Fibroblast of skin of left biceps (primary cell): ENCODE measurements around the gene ICAM2.
"Not testable (repeated sequence)": the region's sequence is repeated elsewhere in the genome, so short reads cannot be mapped to it uniquely, and the experiment has no call there.

Experiments used
- DNase-seq, 2 experiments: peaks; one replicate each; pipeline ENCODE4 v3.0.0-alpha.2; 2013; ENCODE audit warnings: low read depth in 2 of 2

Gene ICAM2

DNA sequence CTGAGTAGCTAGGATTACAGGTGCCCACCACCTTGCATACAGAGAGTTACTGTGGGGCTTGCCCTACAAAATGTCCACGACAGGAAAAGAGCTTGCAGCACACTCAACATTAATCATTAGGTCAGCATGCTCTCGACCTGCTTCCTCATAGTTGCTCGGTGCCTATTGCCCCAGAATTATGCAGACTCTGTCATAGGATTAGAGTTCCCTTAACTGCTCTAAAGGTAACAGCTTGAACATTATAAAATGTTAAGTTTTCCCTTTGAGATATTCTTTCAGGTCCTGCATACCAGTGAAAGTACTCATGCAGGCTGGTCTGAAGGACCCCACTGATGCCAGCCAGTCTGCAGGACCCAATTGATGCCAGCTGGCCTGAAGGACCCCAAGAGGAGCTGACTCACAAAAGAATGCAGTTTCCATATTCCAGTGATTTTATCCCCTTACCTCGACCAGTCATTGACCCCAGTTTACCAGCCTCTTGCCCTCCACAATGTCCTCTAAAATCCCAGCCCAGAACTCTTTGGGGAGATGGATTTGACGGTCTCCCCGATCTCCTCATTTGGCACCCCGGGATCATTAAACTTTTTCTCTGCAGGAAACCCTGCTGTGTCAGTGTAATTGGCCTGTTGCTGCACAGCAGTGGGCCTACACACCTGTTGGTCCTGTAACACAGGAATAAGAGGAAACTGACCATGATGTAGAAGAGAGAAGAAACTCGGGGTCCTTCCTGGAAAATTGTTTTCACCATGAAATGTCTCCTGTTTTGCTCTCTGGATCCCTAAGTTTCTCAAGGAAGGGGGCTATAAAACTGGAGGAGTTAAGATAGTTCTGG, 10.6 kb downstream of the ICAM2 start:
- no peak for DNase-seq

- no peak for DNase-seq
Measured at GRCh38 chr17:64008830-64009229, 11.6 kb downstream of the ICAM2 start.

DNA sequence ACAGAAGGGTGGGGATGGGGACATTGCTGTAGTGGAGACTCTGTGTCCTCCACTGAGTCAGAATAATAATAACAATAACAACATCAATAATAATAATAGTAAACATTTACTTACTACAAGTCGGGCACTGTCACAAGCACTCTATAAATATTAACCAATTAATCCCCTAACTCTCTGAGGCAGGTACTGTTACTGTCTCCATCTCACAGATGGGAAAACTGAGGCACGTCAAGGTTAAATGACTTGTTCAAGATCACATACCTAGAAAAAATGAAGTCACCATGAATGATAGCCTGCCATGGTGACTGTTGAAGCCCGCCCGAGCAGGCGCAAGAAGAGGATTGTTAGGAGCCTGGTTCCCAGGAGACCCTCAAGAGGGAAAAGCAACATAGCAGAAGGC, 12.1 kb downstream of the ICAM2 start:
- DNase-seq, result no peak

DNA sequence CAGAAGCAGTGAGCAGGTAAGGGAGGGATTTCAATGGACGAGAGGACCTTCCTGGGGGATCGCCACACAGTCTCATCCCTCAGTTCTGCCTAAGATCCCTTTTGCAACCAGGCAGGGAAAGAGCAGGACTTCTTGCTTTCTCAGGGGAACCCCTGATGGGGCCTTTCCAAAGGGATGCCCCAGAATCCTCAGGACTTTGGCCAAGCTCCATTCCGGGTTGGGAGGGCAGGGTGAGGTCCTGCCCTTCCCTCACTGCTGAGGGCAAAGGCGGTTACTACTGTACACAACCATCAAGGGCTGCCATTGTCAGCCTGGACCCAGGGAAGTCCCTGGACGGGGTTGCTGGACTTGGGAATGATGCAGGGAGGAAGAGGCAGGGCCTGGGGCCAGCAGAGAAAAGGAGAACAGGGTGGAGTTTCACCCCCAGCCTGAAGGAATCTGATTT, 12.6 kb downstream of the ICAM2 start:
- DNase-seq, result no peak

DNA sequence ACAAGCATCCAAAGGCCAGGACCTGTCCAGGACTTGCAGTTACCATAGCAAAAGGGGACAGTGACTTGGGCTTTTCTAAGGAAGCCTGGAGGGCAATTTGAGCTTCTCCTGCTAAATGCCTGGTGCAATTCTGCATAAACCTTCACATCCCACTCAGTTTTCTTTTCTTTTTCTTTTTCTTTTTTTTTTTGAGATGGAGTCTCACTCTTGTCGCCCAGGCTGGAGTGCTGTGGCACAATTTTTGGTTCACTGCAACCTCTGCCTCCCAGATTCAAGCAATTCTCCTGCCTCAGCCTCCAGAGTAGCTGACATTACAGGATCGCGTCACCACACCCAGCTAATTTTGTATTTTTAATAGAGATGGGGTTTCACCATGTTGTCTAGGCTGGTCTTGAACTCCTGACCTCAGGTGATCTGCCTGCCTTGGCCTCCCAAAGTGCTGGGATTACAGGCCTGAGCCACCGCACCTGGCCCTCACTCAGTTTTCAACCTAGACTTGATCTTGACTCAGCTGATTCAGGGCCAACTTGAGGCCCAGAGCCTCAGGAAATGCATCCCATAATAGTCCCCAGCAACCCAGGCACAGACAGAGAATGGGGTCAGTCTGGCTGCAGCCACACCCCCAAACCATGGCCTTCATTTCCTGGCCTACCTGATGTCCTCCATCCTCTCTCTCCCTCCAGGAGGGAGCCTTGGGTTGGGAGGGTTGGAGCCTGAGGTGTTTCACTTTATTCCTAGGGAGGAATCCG, 13.2 kb downstream of the ICAM2 start:
- not testable (repeated sequence) for DNase-seq

- no peak for DNase-seq
Measured at GRCh38 chr17:64006361-64007088, 13.9 kb downstream of the ICAM2 start.

DNA sequence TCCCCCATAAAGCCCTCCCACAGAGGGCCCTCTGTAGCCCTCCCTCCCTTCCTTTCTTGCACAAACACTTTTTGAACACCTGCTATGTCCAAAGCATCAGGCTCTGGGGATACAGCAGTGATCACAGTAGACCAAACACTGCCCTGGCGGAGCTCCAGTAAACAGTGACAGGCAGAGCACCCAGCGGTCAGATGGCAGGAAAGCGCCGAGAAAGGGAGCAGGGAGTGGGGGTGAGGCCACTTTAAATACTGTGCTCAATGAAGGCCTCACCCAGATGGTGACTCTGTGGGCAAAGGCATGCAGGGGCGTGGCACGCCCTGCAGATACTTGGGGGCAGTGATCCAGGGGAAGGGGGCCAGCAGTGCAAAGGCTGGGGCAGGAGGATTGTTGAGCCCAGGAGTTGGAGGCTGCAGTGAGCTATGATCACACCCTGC, 14.7 kb downstream of the ICAM2 start:
- no peak for DNase-seq

- DNase-seq, result no peak
Measured at GRCh38 chr17:64004903-64005733, 15.3 kb downstream of the ICAM2 start.

- no peak for DNase-seq
Measured at GRCh38 chr17:64004218-64004770, 16.1 kb downstream of the ICAM2 start.

DNA sequence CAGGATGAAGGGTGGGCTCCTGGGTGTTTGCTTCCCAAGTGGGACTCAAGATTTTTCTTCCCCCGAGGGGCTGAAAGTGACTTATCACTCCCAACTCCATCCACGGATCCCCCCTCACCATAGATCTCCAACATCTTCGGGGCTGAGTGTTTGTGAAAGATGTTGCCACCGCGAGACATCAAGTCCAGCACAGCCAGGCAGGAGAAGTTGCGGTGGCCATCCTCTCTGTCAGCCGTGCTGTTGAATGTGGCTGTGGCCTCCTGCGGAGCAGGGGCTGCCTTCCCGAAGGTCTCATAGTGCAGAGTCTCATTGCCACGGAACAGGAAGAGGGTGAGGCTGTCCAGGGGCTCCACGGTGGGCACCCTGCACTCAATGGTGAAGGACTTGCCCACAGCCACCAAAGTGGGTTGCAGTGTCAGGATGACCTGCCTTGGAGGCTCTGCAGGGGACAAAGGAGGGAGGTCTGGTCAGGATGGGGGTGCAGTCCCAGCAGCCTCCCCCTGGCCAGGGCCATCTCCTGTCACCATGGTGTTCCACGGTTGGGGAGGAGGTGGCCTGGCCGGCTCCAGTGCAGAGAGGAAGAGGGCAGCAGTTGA, 16.8 kb downstream of the ICAM2 start:
- no peak for DNase-seq

DNA sequence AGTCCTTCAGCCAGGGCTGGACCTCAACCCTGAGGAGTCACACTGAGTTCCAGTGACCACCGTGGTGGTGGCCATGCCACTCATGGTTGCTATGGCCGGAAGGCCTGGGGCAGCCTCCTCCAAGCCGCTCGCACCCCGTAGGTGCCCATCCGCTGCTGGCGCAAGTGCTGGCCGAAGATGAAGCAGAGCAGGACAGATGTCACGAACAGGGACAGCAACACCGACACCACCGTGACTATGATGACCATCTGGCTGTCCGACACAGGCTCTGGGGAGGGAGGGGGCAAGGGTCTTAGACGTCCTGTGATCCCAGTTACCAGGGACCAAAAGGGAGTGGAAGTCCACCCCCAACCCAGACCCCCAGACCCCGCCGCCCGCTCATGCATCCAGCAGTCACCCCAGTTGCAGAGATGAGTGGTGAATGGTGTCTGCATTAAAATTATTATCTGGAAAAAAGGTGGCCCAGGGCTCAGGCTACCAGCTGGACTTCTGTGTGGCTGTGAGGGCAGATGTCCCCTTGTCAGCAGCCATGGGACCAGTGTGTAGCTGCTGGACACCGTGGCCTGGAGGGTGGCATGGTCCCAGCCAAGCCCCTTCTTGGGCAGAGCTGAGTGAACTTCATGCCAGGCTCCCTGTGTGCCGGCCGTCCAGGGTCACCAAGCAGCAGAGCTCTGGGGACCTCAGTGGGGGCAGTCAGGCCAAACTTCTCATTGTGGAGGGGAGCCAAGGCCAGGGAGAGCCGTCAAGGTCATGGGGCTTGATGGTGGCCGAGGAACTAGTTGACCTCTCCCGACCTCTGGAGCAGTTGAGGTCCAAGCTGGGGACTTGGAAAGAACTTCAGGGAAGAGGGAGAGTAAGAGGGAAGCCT, 17.5 kb downstream of the ICAM2 start:
- no peak for DNase-seq

DNA sequence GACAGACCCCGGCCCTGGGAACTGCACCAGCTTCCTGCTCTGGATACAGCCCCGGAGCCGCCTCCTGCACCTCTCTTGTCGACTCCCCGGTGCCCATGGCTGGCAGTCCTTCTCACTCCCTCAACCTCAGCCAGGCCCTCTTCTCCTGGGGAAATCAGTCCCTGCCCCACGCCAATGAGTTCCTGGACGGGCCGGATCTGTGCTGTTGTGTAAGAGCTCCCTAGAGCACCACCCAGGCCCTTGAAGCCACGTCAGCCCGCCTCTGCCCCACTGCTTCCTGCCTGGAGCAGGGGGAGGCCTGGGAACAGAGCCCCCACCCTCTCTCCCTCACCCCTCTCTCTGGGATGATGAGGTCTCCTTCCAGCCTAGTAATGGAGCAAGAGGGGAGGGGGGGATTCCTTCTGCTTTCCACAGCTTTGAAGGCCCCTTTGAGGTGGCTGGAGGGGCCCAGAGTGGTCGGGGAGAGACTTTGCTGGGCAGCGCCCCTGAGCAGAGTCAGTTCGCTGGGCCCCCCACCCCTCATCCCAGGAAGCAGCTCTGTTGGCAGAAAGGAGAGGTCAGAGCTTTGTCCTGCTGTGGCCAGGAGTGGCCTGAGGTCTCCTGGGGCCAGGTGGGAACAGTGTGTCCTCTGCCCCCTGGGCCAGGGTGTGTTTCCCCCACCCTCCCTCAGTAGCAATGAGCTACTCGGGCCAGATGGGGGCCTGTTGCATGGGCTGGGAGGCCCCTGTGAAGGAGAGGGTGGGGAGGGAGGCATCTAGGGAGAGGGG, 18.5 kb downstream of the ICAM2 start:
- DNase-seq, result no peak

DNA sequence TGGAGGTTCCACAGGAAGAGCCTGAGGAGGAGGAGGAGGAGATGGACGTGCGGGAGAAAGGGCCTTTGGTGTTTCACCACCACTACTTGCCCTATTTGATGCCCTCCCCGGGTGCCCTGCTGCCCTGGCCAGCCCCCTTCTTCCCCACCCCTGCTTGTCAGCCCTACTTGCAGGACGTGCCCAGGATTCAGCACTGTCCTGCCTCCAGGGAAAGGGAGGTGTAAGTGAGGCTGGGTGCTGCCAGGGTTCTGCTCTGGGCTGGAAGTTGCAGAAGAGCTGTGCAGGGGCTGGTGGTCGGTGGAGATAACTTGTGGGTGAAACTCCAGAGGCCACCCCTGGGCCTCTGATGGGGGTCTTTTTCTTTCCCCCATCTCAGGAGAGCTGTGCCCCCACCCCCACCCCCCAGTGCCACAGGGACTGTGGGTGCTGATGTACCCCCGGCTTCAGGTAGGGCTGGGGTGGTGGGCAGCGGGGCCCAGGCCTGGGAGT, 19.3 kb downstream of the ICAM2 start:
- DNase-seq, result no peak

GRCh38 chr17:63999680-64000531, 20.5 kb downstream of the ICAM2 start:
- no peak for DNase-seq

DNA sequence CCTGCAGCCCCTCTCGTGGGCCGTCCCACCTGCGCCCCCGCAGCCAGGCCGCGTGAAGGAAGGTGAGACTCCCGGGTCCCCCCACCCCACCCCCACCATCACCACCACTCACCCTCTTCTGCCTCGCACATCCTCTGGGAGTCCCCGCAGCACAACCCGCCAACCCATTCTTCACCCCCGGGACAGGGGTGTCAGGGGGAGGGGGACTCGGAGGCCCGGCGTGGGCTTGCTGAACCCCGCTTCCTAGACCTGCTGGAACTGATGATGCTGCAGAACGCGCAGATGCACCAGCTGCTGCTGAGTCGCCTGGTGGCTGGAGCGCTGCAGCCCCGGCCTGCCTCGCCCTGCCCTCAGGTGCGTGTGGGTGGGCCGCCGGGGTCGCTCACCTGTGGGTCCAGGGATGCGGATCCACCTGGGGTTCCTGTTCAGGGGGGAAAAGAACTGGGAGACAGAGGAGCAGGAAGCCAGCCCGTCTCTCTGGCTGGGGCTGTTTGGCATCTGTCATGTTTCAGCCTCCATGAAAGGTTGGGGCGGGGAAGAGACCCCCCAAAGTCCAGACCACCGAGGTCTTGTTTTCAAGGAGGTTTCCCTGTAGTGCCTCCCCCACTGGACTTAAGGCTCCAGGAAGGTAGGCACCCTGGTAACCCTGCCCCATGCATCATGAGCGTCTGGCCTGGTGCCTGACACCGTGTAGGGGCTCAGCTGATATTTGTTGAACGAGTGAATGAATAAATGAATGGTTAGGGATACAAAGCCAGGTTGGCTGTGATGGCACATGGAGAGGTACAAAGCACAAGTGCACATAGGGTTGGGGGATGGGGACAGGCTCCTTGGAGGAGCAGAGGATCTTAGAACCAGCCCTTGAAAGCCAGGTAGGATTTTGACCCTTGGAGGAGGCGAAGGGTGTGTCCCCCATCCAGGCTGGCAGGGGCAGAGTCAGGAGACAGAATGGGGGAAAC, 21.4 kb downstream of the ICAM2 start:
- DNase-seq, result no peak

GRCh38 chr17:63998050-63998720, 22.2 kb downstream of the ICAM2 start, which contains the start of gene PRR29:
Gene PRR29 (plus strand): TSS chr17:63998351. CDS start chr17:63998365, 14 bp downstream.
- no peak for DNase-seq
